Measurements from ENCODE around the gene ASCC1.

Gene ASCC1

GRCh38 chr10:72260239-72260975 lies 44.3 kb upstream of the ASCC1 start:
- Histone ChIP-seq H3K4me2 (ENCODE audit: low read depth, low read length, poor library complexity, severe bottlenecking) (peak overlapping the region; percentile 81), H4K20me1 (ENCODE audit: low read depth, low read length) (no peaks in the 10 kb centered on the region), H3K27ac (ENCODE audit: low read depth, low read length) (peak overlapping the region; percentile 86), H3F3A (ENCODE audit: insufficient read depth) (peaks cover 17% of the 10 kb centered on the region), H3K4me3 (ENCODE audit: insufficient read depth, low read length, poor library complexity, severe bottlenecking) (peak overlapping the region; percentile 51), H3K9me2 (replicated peaks; ENCODE audit: insufficient read depth, low read length) (no peaks in the 10 kb centered on the region), H3K9me3 (ENCODE audit: insufficient read depth, low read length) (no peaks in the 10 kb centered on the region), H3K36me3 (ENCODE audit: low read length) (no peaks in the 10 kb centered on the region), H2AFZ (ENCODE audit: low read depth, low read length, severe bottlenecking) (peak overlapping the region; percentile 84), H3K79me2 (ENCODE audit: insufficient read depth, low read length) (no peaks in the 10 kb centered on the region), H3K27me3 (ENCODE audit: low read length) (no peaks in the 10 kb centered on the region), H3K9ac (ENCODE audit: low read length) (peak overlapping the region; percentile 56)
- TF ChIP-seq CTCF (IDR thresholded peaks at IDR 0.05; ENCODE audit: insufficient read depth, low read length, poor library complexity, severe bottlenecking) (no peak), EZH2phosphoT487 (conservative IDR thresholded peaks at IDR 0.05; ENCODE audit: low read length) (no peak)

GRCh38 chr10:72259491-72260238 lies 43.6 kb upstream of the ASCC1 start:
- no peak overlapping the region for H3K4me3 ChIP-seq (ENCODE audit: insufficient read depth, low read length, poor library complexity, severe bottlenecking)
- H3K27ac ChIP-seq (ENCODE audit: low read depth, low read length) = peak overlapping the region; percentile 86
- H3K9me2 ChIP-seq (replicated peaks; ENCODE audit: insufficient read depth, low read length) = no peaks in the 10 kb centered on the region
- no peaks in the 10 kb centered on the region for H3K9me3 ChIP-seq (ENCODE audit: insufficient read depth, low read length)
- H4K20me1 ChIP-seq (ENCODE audit: low read depth, low read length) = no peaks in the 10 kb centered on the region
- TF ChIP-seq CTCF (IDR thresholded peaks at IDR 0.05; ENCODE audit: insufficient read depth, low read length, poor library complexity, severe bottlenecking) = no peak
- H3K4me2 ChIP-seq (ENCODE audit: low read depth, low read length, poor library complexity, severe bottlenecking) = peak overlapping the region; percentile 81
- H3K36me3 ChIP-seq (ENCODE audit: low read length) = no peaks in the 10 kb centered on the region
- peak overlapping the region; percentile 56 for H3K9ac ChIP-seq (ENCODE audit: low read length)
- no peaks in the 10 kb centered on the region for H3K27me3 ChIP-seq (ENCODE audit: low read length)
- peaks cover 15% of the 10 kb centered on the region for H3F3A ChIP-seq (ENCODE audit: insufficient read depth)
- no peak overlapping the region for H2AFZ ChIP-seq (ENCODE audit: low read depth, low read length, severe bottlenecking)
- H3K79me2 ChIP-seq (ENCODE audit: insufficient read depth, low read length) = no peaks in the 10 kb centered on the region

- Histone ChIP-seq H3K9ac (ENCODE audit: low read length) (no peak overlapping the region), H3K4me3 (ENCODE audit: insufficient read depth, low read length, poor library complexity, severe bottlenecking) (no peak overlapping the region), H3K79me2 (ENCODE audit: insufficient read depth, low read length) (no peaks in the 10 kb centered on the region), H3K9me3 (ENCODE audit: insufficient read depth, low read length) (no peaks in the 10 kb centered on the region), H3K4me2 (ENCODE audit: low read depth, low read length, poor library complexity, severe bottlenecking) (no peak overlapping the region), H3K27ac (ENCODE audit: low read depth, low read length) (no peak overlapping the region), H3K9me2 (replicated peaks; ENCODE audit: insufficient read depth, low read length) (no peaks in the 10 kb centered on the region), H4K20me1 (ENCODE audit: low read depth, low read length) (no peaks in the 10 kb centered on the region), H3K36me3 (ENCODE audit: low read length) (no peaks in the 10 kb centered on the region), H3K27me3 (ENCODE audit: low read length) (no peaks in the 10 kb centered on the region), H3F3A (ENCODE audit: insufficient read depth) (peaks cover 16% of the 10 kb centered on the region; the same call in 1 of the 2 replicates), H2AFZ (ENCODE audit: low read depth, low read length, severe bottlenecking) (no peak overlapping the region)
- TF ChIP-seq EZH2phosphoT487 (conservative IDR thresholded peaks at IDR 0.05; ENCODE audit: low read length) = no peak
- TF ChIP-seq CTCF (IDR thresholded peaks at IDR 0.05; ENCODE audit: insufficient read depth, low read length, poor library complexity, severe bottlenecking) = no peak
Observed at GRCh38 chr10:72258617-72259016, 42.5 kb upstream of the ASCC1 start.

Measured in SU-DHL-6 (cell line).